Osteocyte (in vitro differentiated cells): ENCODE results near the gene RTP5. TPM values are rescaled to one million over a fixed set of nuclear protein-coding genes. Genes with fewer than 3 reads are reported as not detected.

Experiments used
- DNase-seq: peaks from one replicate; pipeline ENCODE4 v3.0.0; 2021; ENCODE audit warnings: mixed read lengths; ENCODE audit not compliant: unreplicated experiment; ENCODE audit errors: extremely low spot score
- H3K27ac Mint-ChIP-seq: one replicate; pipeline ENCODE4 v1.8.0; 2021; ENCODE audit warnings: mild to moderate bottlenecking, mixed read lengths; ENCODE audit not compliant: unreplicated experiment
- H3K27me3 Mint-ChIP-seq: one replicate; pipeline ENCODE4 v1.8.0; 2021; ENCODE audit warnings: mixed read lengths; ENCODE audit not compliant: unreplicated experiment
- H3K36me3 Mint-ChIP-seq: one replicate; pipeline ENCODE4 v1.8.0; 2021; ENCODE audit warnings: mixed read lengths; ENCODE audit not compliant: unreplicated experiment
- H3K4me1 Mint-ChIP-seq: one replicate; pipeline ENCODE4 v1.8.0; 2021; ENCODE audit warnings: mixed read lengths; ENCODE audit not compliant: unreplicated experiment
- H3K4me3 Mint-ChIP-seq: one replicate; pipeline ENCODE4 v1.8.0; 2021; ENCODE audit warnings: mild to moderate bottlenecking, moderate library complexity, mixed read lengths; ENCODE audit not compliant: unreplicated experiment
- H3K9me3 Mint-ChIP-seq: one replicate; pipeline ENCODE4 v1.8.0; 2021; ENCODE audit warnings: mixed read lengths; ENCODE audit not compliant: unreplicated experiment
- total RNA-seq: library from RNA; stranded (reverse); gene quantifications from 2 replicates; pipeline ENCODE4 v1.2.1, GENCODE V29; 2021
- TF ChIP-seq, protein P1 (sequence below): fragments of 200-600 bp; sonication (generic); IDR thresholded peaks from 2 replicates; pipeline ENCODE4 v1.5.0; 2021; ENCODE audit warnings: antibody characterized with exemption, mild to moderate bottlenecking, moderate library complexity

Gene RTP5
- total RNA-seq, 1 donor from 2014 or later: not detected

DNA sequence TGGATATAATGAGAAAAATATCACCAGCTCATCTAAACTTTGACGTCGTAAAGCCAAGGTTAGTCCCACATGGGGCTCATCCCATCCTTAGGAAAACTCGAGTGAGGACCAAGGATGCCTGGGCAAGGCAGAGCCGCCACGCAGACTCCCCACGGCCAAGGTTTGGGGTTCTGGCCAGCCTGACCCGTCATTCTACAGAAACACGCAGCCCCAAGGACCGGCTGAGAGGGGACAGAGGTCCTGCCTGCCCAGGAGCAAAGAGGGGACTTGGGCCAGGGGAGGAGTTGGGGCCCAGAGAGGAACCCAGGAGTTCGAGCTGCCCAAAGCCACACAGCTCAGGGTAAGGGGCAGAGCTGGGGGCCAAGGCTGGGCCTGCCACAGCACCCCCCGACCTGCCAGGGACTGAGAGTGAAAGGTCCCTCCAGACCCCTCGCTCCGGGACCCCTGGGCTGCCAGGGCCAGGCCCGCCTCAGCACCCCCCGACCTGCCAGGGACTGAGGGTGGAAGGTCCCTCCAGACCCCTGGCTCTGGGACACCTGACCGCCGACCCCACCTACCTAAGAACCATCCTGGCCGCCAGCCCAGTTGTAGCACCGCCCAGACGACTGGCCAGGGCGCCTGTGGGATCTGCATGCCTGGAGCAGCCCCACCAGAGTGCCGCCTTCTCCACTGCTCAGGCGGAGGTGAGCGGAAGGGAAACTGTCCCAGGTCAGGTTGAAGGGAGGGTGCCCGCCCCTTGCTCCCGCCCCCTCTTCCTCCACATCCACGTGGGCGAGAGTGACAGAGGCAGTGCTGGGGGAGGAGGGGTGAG is 11.1 kb upstream of the RTP5 start, which contains the start of gene PDCD1:
Gene PDCD1 (minus strand): TSS at position 689 of the 811 bp plus-strand sequence. CDS start 56 bp downstream, at position 633.
- Mint-ChIP-seq H3K27me3 (peaks cover 4% of the 10 kb centered on the region), H3K9me3 (no peaks in the 10 kb centered on the region), H3K4me3 (no peak within 1 kb of the TSS), H3K4me1 (peaks cover 1% of the 10 kb centered on the region), H3K36me3 (no peaks in the 10 kb centered on the region), H3K27ac (no peak within 1 kb of the TSS)
- TF ChIP-seq, protein P1, sequence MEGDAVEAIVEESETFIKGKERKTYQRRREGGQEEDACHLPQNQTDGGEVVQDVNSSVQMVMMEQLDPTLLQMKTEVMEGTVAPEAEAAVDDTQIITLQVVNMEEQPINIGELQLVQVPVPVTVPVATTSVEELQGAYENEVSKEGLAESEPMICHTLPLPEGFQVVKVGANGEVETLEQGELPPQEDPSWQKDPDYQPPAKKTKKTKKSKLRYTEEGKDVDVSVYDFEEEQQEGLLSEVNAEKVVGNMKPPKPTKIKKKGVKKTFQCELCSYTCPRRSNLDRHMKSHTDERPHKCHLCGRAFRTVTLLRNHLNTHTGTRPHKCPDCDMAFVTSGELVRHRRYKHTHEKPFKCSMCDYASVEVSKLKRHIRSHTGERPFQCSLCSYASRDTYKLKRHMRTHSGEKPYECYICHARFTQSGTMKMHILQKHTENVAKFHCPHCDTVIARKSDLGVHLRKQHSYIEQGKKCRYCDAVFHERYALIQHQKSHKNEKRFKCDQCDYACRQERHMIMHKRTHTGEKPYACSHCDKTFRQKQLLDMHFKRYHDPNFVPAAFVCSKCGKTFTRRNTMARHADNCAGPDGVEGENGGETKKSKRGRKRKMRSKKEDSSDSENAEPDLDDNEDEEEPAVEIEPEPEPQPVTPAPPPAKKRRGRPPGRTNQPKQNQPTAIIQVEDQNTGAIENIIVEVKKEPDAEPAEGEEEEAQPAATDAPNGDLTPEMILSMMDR: no peak
- no peak for DNase-seq

DNA sequence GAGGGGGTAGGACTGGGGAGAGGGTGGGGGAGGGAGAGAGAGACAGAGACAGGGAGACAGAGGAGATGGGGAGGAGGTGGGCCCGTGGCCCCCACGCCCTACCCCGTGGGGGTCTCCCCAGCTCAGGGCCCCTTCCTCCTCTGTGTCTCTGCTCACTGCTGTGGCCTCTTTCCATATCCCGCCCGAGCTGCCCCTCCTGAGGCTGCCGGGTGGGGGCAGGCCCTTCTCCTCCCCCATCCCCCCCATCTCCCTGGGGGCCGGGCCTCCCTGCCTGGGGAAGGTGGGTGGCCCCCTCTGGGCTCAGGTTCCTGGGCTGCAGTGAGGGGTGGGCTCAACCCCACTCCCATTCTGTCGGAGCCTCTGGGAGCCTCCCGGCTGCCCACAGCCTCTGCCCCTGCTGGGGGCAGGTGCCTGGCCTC is 10.5 kb upstream of the RTP5 start:
- no peaks in the 10 kb centered on the region for H3K36me3 Mint-ChIP-seq
- no peak overlapping the region for H3K4me3 Mint-ChIP-seq
- TF ChIP-seq, protein P1: no peak

DNA sequence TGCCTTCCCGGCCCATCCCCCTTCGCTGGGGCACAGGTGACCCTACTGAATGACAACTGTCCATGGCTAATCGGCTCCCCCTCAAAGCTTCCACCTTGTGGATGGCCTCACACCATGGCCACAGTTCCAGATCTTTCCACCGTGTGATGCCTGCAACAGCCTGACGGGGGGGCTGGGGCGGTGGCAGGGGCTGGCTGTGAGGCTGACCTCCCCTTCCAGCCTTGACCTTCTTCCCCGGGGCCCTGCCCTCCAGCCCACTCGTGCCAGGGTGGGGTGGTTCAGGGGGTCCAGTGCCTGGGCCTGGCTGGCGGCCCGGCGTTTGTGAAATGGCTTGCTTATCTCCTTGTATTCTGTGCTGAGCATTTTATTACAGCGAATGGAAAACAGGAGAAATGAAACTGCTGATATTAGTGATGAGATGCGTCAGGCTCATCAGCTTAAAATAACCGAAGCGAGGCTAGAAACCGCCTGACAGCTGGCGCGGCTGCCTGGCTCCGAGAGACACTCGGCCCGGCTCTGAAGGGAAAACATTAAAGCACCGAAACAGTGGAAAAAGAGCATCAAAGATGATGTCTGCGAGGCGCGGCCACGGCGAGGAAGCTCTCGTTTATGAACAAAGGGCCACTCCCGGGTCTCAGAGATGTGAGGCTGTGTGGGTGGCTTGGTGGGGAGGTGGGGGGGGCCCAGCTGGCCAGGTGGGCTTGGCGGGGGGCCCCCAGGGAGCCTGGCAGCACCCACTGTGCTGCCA is 9.9 kb upstream of the RTP5 start:
- Mint-ChIP-seq H3K9me3 (no peaks in the 10 kb centered on the region), H3K4me1 (peaks cover 1% of the 10 kb centered on the region), H3K4me3 (no peak overlapping the region), H3K36me3 (no peaks in the 10 kb centered on the region), H3K27me3 (peaks cover 4% of the 10 kb centered on the region), H3K27ac (no peak overlapping the region)
- DNase-seq: no peak
- TF ChIP-seq, protein P1: no peak

More for the DNA sequence above, 10.5 kb upstream of the RTP5 start:
- H3K27me3 Mint-ChIP-seq: peaks cover 4% of the 10 kb centered on the region
- H3K9me3 Mint-ChIP-seq: no peaks in the 10 kb centered on the region
- H3K27ac Mint-ChIP-seq: no peak overlapping the region
- DNase-seq: no peak
- H3K4me1 Mint-ChIP-seq: peaks cover 1% of the 10 kb centered on the region

DNA sequence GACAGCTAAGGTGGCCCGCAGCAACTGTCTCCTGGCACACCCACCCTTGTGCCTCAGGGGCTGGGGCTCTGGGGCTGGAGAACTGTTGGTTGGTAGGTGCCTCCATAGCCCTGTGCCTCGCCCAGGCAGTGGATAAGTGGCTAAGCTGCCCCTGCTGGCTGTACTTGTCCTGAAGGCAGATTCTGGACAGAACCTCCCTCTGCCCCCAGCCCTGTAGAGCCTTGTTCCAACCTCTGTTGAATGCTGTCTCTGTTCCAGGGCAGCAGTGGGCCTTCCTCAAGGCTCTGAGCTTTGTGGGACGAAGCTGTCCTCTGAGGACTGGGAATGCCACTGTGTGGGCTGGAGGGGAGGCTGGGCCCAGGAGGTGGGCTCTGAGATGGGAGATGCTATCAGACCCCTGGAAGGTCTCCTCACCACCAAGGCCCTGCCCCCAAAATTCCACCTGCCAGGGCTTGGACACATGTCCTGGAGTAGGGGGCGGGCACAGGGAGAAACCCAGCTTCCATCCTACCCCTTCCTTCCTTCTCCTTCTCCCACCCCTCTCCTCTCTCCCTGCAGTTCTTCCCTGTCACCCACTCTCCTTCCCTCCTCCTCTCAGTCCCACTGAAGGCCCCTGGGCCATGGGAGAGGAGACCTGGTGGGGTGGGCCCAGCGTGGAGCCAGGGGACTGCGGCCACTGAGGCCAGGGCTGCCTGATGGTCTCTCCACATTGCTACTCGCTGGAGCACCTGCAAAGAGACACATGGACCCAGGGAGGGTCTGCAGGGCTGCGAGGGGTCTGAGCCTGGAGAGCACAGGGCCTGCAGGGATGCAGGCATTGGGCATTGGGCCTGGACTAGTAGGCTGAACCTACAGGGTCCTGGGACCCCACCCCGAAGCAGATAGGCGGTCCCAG is 9.1 kb upstream of the RTP5 start:
- Mint-ChIP-seq H3K36me3 (no peaks in the 10 kb centered on the region), H3K4me3 (no peak overlapping the region), H3K9me3 (no peaks in the 10 kb centered on the region), H3K27ac (no peak overlapping the region), H3K27me3 (peaks cover 6% of the 10 kb centered on the region), H3K4me1 (peaks cover 1% of the 10 kb centered on the region)
- DNase-seq: no peak
- TF ChIP-seq, protein P1: no peak
